NCI-H1436 treated with DMSO at 0.1 percent for 48 hours (cell line): Measurements from ENCODE around the gene TMEM38B.
"Not testable (repeated sequence)": the region's sequence is repeated elsewhere in the genome, so short reads cannot be mapped to it uniquely, and the experiment has no call there.

ENCODE experiments used
- DNase-seq: peaks from one replicate; lab custom pipeline; 2025; lab: John Stamatoyannopoulos, UW

TMEM38B gene

DNA sequence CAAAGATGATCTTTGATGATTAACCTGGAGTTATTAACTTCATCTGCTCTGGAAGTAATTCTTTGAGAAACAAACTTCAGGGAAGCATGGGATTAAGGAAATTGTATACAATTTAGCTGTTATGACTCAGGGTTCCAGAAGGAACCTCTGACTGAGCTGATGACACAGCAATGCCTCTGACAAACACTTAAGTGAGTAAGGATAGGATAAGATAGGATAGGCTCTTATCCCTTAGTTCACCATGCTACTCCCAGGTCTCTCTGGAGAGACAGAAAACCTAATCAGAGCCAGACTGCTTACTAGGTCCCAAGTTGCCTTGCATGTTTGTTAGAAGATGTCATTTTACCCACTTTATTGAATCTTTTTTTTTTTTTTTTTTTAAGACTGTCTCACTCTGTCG lies 12.6 kb upstream of the TMEM38B start:
- no peak for DNase-seq

- DNase-seq, result no peak
These were observed 10.6 kb upstream of the TMEM38B start for GRCh38 chr9:105683688-105684275.

- no peak for DNase-seq
These were observed 7.4 kb upstream of the TMEM38B start for GRCh38 chr9:105686936-105687335.

DNA sequence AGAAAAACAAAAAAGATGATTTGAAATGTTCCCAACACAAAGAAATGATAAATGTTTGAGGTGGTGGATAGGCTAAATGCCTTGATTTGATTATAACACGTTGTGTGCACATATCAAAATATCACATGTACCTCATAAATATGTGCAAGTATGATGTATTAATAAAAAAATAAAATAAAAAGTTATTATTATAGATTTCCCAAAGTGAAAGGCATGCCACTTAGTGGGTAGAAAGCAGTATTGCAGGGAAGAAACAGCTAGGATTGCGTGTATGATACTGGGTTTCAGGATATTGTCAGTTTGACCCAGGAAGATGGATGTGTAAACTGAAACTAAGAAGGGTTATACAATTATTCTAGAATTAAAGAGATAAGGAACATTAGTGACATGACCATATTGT lies 3.6 kb upstream of the TMEM38B start:
- DNase-seq, result no peak

- DNase-seq, result no peak
These were observed 729 bp upstream of the TMEM38B start for GRCh38 chr9:105693435-105694189.

DNA sequence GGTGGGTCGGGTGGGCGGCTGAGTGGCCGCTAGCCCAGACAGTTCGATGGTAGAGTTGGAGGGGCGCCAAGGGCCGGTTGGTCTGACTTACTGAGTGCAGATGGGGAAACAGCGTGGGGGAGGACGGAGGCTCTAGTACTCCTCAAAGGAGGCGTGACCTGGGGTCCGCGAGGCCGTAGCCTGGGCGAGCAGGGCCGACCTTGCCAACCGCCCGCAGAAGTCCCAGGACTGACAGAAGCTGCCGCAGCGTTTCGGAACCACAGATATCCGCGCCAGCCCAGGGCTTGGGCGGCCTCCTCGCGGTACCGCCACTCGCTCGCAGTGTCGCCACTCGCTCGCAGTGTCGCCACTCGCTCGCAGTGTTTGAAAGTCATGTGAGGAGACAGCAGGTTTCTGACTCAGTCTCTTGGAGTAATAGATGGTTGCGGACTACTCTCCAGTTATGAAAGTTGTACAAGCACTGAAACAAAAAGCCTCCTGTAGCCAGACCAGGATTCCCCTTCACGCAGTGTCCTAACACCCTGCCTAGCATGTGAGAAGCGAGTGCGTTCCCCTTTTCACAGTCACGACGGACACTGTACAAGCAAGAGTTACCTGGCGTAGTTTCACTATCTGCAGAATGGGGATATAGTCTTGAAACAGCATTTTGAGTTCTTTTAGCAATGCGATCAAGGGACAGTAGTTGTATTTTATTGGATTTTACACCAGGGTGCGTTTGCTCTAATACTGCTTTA lies 674 bp downstream of the TMEM38B start:
- DNase-seq, result no peak

- no peak for DNase-seq
These were observed 2.0 kb downstream of the TMEM38B start for GRCh38 chr9:105696219-105696793.

DNA sequence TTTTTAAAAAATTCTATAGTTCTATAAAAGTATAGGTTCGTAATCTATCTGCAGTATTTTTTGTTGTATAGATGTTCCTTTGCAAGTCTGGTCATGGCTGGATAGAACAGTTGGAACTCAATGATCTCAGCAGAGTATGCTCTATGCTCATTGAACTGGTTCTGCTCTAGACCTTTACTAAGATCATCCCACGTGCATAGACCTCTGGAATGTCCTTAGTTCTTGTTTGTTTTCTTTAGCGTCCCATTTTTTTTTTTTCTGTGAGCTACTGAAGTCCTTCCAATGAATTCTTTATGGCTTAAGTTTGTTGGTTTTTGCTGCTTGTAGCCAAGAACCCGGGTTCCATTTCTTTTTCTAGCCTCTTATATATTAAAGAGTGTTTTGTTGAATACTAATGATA lies 3.5 kb downstream of the TMEM38B start:
- DNase-seq, result no peak

GRCh38 chr9:105698348-105698870 lies 4.1 kb downstream of the TMEM38B start:
- DNase-seq, result no peak

- DNase-seq, result no peak
These were observed 6.3 kb downstream of the TMEM38B start for GRCh38 chr9:105700668-105701067.

DNA sequence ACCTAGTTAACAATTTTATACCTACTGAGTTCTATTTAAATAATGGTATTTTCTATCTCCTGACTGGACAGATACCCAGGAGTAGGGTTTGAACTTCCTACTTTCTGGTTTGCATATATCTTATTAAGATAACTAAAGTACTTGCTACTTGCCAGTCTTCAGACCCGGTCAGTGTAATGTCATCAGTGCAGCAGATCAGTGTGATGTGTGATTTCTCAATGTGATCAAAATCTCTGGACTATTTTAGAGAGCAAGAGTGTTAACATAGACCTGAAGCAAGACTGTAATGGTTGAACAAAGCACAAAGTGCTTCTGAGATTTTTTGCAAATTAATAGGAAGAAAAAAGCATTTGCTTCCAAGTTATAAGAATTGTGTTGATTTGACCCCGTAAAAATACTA lies 6.8 kb downstream of the TMEM38B start:
- DNase-seq, result no peak

- no peak for DNase-seq
These were observed 7.9 kb downstream of the TMEM38B start for GRCh38 chr9:105702207-105702606.

GRCh38 chr9:105703638-105704037 lies 9.3 kb downstream of the TMEM38B start:
- not testable (repeated sequence) for DNase-seq

GRCh38 chr9:105706156-105706555 lies 11.8 kb downstream of the TMEM38B start:
- DNase-seq, result no peak

- no peak for DNase-seq
These were observed 14.1 kb downstream of the TMEM38B start for GRCh38 chr9:105708405-105708804.

DNA sequence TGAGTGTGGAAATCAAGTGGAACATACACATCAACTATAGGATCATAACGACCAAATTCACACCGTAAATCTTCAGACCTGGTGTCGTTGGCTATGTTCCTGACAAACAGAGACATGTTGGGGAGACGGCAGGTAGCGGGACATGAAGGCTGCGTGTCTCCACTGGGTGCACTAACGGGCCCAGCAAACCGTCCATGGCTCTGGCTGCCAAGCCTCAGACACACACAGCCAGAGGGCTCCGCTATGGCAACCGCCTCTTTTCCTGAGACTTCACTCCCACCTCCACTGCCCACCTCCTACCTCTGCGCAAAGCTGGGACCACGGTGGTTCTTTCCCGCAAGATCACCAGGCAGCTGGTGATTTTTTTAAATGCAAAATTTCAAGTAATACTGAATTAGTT lies 16.3 kb downstream of the TMEM38B start:
- no peak for DNase-seq

DNA sequence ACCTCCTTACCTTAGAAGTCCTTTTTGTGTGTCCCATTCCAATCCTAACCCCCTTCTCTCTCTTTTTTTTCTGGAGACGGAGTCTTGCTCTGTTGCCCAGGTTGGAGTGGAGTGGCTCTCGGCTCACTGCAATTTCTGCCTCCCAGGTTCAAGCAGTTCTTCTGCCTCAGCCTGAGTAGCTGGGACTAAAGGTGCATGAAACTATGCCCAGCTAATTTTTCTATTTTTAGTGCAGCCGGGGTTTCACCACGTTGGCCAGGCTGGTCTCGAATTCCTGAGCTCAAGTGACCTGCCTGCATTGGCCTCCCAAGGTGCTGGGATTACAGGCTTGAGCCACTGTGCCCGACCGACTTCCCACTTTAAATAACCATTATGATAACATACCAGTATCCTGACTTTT lies 17.5 kb downstream of the TMEM38B start:
- no peak for DNase-seq

DNA sequence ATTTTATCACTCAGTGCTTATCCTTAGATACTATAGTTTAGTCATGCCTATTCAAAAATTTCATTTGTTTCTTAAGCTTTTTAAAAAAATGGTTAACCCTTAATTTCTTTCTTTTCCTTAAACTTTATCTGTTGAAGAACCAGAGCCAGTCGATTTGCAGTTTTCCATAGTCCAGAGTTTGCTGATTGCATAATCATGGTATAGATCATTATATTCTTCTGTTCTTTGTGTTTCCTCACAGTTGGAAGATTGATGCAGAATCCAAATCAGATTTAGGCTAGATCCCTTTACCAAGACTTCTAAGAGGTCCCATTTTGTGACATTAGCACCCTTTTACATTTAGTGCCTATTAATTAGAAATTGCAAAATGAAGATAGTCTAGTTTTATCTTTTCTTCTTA lies 18.0 kb downstream of the TMEM38B start:
- DNase-seq, result no peak

GRCh38 chr9:105712773-105713172 lies 18.4 kb downstream of the TMEM38B start:
- no peak for DNase-seq

DNA sequence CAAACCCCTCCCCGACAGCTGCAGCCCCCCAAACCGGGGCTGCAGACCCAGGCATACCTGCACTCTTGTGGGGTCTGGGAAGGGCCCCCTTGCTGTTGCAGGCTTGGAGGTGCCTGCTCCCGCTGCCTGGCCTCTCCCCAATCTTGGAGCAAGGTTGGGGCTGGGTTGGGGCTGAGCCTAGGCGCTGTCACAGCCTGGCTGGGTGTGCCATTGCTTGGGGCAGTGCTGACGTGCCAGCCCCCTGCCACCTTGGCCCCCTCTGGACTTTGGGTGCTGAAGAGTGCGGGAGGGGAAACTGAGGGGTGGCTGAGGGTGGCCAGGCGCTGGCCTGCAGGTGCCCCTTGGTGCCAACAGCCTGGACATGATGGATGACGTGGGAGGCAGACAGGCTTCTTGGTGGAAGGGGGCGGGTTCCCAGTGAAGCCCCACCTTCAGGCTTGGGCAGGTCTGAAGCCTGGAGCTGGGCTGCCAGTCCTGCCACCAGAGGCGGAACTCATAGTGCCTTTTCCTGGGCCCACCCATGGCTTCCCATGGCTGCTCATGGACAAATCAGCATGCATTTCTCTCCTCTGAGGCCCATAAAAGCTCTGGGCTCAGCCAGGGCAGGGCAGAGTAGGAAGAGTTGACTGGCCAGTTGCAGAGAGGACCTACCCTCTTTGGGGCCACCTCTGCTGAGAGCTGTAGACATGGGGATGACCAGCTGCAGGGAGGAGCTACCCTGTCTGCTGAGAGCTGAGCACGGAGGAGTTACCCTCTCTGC lies 19.1 kb downstream of the TMEM38B start:
- no peak for DNase-seq

GRCh38 chr9:105714020-105714331 lies 19.6 kb downstream of the TMEM38B start:
- no peak for DNase-seq

GRCh38 chr9:105716146-105716545 lies 21.8 kb downstream of the TMEM38B start:
- no peak for DNase-seq
